ENCODE measurements around the gene VRK3. TPM values are rescaled to one million over a fixed set of nuclear protein-coding genes. Genes with fewer than 3 reads are reported as not detected.
"Not testable (repeated sequence)": the region's sequence is repeated elsewhere in the genome, so short reads cannot be mapped to it uniquely, and the experiment has no call there.

VRK3 gene
- 56.6 TPM for total RNA-seq

- peak; percentile 100 for DNase-seq (ENCODE audit: low spot score)
Observed at GRCh38 chr19:50025022-50025793, at the start of gene VRK3. Gene VRK3 (minus strand): TSS chr19:50025372. CDS start chr19:50016162, 9,210 bp downstream.

- not testable (repeated sequence) for DNase-seq (ENCODE audit: low spot score)
Observed at GRCh38 chr19:50068382-50068781, 43.2 kb upstream of the VRK3 start.

- no peak for DNase-seq (ENCODE audit: low spot score)
Observed at GRCh38 chr19:50067575-50067974, 42.4 kb upstream of the VRK3 start.

- no peak for DNase-seq (ENCODE audit: low spot score)
Observed at GRCh38 chr19:50065938-50066337, 40.8 kb upstream of the VRK3 start.

- DNase-seq (ENCODE audit: low spot score) = no peak
Observed at GRCh38 chr19:50061650-50062049, 36.5 kb upstream of the VRK3 start.

GRCh38 chr19:50060107-50060506 lies 34.9 kb upstream of the VRK3 start:
- no peak for DNase-seq (ENCODE audit: low spot score)

- no peak for DNase-seq (ENCODE audit: low spot score)
Observed at GRCh38 chr19:50059045-50059444, 33.9 kb upstream of the VRK3 start.

- DNase-seq (ENCODE audit: low spot score) = no peak
Observed at GRCh38 chr19:50058425-50058824, 33.3 kb upstream of the VRK3 start.

GRCh38 chr19:50053119-50053518 lies 27.9 kb upstream of the VRK3 start:
- no peak for DNase-seq (ENCODE audit: low spot score)

- no peak for DNase-seq (ENCODE audit: low spot score)
Observed at GRCh38 chr19:50051964-50052363, 26.8 kb upstream of the VRK3 start.

GRCh38 chr19:50051228-50051895 lies 26.2 kb upstream of the VRK3 start:
- DNase-seq (ENCODE audit: low spot score) = not testable (repeated sequence)

GRCh38 chr19:50050406-50051227 lies 25.4 kb upstream of the VRK3 start:
- DNase-seq (ENCODE audit: low spot score) = peak; percentile 84

GRCh38 chr19:50047671-50048070 lies 22.5 kb upstream of the VRK3 start:
- no peak for DNase-seq (ENCODE audit: low spot score)

- peak; percentile 57 for DNase-seq (ENCODE audit: low spot score)
Observed at GRCh38 chr19:50046649-50047503, 21.7 kb upstream of the VRK3 start.

GRCh38 chr19:50044922-50045321 lies 19.8 kb upstream of the VRK3 start:
- DNase-seq (ENCODE audit: low spot score) = no peak

- DNase-seq (ENCODE audit: low spot score) = no peak
Observed at GRCh38 chr19:50043967-50044366, 18.8 kb upstream of the VRK3 start.

- no peak for DNase-seq (ENCODE audit: low spot score)
Observed at GRCh38 chr19:50042363-50043024, 17.3 kb upstream of the VRK3 start.

- no peak for DNase-seq (ENCODE audit: low spot score)
Observed at GRCh38 chr19:50040967-50041366, 15.8 kb upstream of the VRK3 start.

GRCh38 chr19:50039968-50040367 lies 14.8 kb upstream of the VRK3 start:
- no peak for DNase-seq (ENCODE audit: low spot score)

GRCh38 chr19:50036908-50037307 lies 11.7 kb upstream of the VRK3 start:
- DNase-seq (ENCODE audit: low spot score) = no peak

GRCh38 chr19:50030937-50031336 lies 5.8 kb upstream of the VRK3 start:
- DNase-seq (ENCODE audit: low spot score) = no peak
